GM19463 (cell line): ENCODE data around the gene P4HB.

Experiments
- ATAC-seq: cut with Tn5 transposase; IDR thresholded peaks from one replicate; pipeline ENCODE4 v1.9.1; 2021; ENCODE audit warnings: mild to moderate bottlenecking, moderate library complexity; ENCODE audit not compliant: unreplicated experiment

Gene P4HB

GRCh38 chr17:81898029-81898866 lies 37.9 kb upstream of the P4HB start:
- no peak for ATAC-seq

GRCh38 chr17:81895400-81895799 lies 35.1 kb upstream of the P4HB start:
- ATAC-seq: no peak

- ATAC-seq: peak; percentile 7
Measured at GRCh38 chr17:81891303-81891552, 30.9 kb upstream of the P4HB start.

- no peak for ATAC-seq
Measured at GRCh38 chr17:81890447-81891302, 30.3 kb upstream of the P4HB start.

- ATAC-seq: no peak
Measured at GRCh38 chr17:81889602-81890001, 29.3 kb upstream of the P4HB start.

GRCh38 chr17:81888988-81889595 lies 28.8 kb upstream of the P4HB start:
- ATAC-seq: no peak

GRCh38 chr17:81888105-81888987 lies 28.0 kb upstream of the P4HB start:
- no peak for ATAC-seq

GRCh38 chr17:81885869-81886548 lies 25.7 kb upstream of the P4HB start:
- no peak for ATAC-seq

- no peak for ATAC-seq
Measured at GRCh38 chr17:81885454-81885853, 25.1 kb upstream of the P4HB start.

GRCh38 chr17:81884968-81885367 lies 24.6 kb upstream of the P4HB start:
- ATAC-seq: no peak

- no peak for ATAC-seq
Measured at GRCh38 chr17:81884520-81884919, 24.2 kb upstream of the P4HB start.

- ATAC-seq: no peak
Measured at GRCh38 chr17:81879121-81879520, 18.8 kb upstream of the P4HB start.

- ATAC-seq: no peak
Measured at GRCh38 chr17:81878294-81878693, 18.0 kb upstream of the P4HB start.

GRCh38 chr17:81877569-81877968 lies 17.2 kb upstream of the P4HB start:
- ATAC-seq: no peak

GRCh38 chr17:81871387-81872230 lies 11.3 kb upstream of the P4HB start:
- peak; percentile 50 for ATAC-seq

- peak; percentile 34 for ATAC-seq
Measured at GRCh38 chr17:81870981-81871386, 10.6 kb upstream of the P4HB start, which contains the start of gene ARHGDIA. ARHGDIA (minus strand) TSS chr17:81871337; CDS start chr17:81869930, 1,407 bp downstream.

- peak; percentile 3 for ATAC-seq
Measured at GRCh38 chr17:81870131-81870980, 10.0 kb upstream of the P4HB start.
